GM18505 (cell line): ENCODE results near the gene KLRK1.
A peak's percentile ranks its signal among the peaks of the same experiment; 100 is the strongest.
"Not testable (repeated sequence)": the region's sequence is repeated elsewhere in the genome, so short reads cannot be mapped to it uniquely, and the experiment has no call there.

Source experiments
- ATAC-seq: cut with Tn5 transposase; IDR thresholded peaks from one replicate; pipeline ENCODE4 v1.9.1; 2021; ENCODE audit not compliant: unreplicated experiment
- POLR2A ChIP-seq: IDR thresholded peaks from 4 replicates; pipeline ENCODE4 v1.6.1; 2011; ENCODE audit warnings: borderline replicate concordance; ENCODE audit not compliant: insufficient read depth, insufficient read length; ENCODE audit errors: extremely low read depth

The KLRK1 gene

GRCh38 chr12:10397296-10397695, 7.5 kb upstream of the KLRK1 start:
- TF ChIP-seq POLR2A, result no peak
- ATAC-seq, result no peak

- not testable (repeated sequence) for ATAC-seq
These were observed 6.3 kb upstream of the KLRK1 start for GRCh38 chr12:10396176-10396575.

GRCh38 chr12:10395390-10395998, 5.7 kb upstream of the KLRK1 start:
- no peak for TF ChIP-seq POLR2A
- ATAC-seq, result peak; percentile 83

GRCh38 chr12:10394531-10395152, 4.8 kb upstream of the KLRK1 start:
- ATAC-seq, result not testable (repeated sequence)

- no peak for ATAC-seq
- no peak for TF ChIP-seq POLR2A
These were observed 3.5 kb upstream of the KLRK1 start for GRCh38 chr12:10393291-10393690.

- TF ChIP-seq POLR2A, result no peak
- peak; percentile 59 for ATAC-seq
These were observed 2.6 kb upstream of the KLRK1 start for GRCh38 chr12:10392394-10392930.

- ATAC-seq, result not testable (repeated sequence)
These were observed 1.1 kb upstream of the KLRK1 start for GRCh38 chr12:10390991-10391390.

- no peak for ATAC-seq
These were observed 1.0 kb downstream of the KLRK1 start for GRCh38 chr12:10388624-10389413.

GRCh38 chr12:10387498-10387897, 2.3 kb downstream of the KLRK1 start:
- not testable (repeated sequence) for ATAC-seq

More at GRCh38 chr12:10388624-10389413, 1.0 kb downstream of the KLRK1 start:
- no peak for TF ChIP-seq POLR2A

GRCh38 chr12:10386857-10387256, 3.0 kb downstream of the KLRK1 start:
- ATAC-seq, result no peak
- no peak for TF ChIP-seq POLR2A

GRCh38 chr12:10385166-10385613, 4.7 kb downstream of the KLRK1 start:
- TF ChIP-seq POLR2A, result no peak
- no peak for ATAC-seq

GRCh38 chr12:10384191-10384590, 5.7 kb downstream of the KLRK1 start:
- no peak for ATAC-seq

GRCh38 chr12:10381928-10382628, 7.8 kb downstream of the KLRK1 start:
- ATAC-seq, result no peak
- no peak for TF ChIP-seq POLR2A

More at GRCh38 chr12:10384191-10384590, 5.7 kb downstream of the KLRK1 start:
- TF ChIP-seq POLR2A, result no peak

- not testable (repeated sequence) for ATAC-seq
These were observed 11.1 kb downstream of the KLRK1 start for GRCh38 chr12:10378737-10379136.
